IPS DF 6.9 (cell line): Measurements from ENCODE around the gene TTC9.

Source experiments
- DNase-seq: peaks from one replicate; pipeline ENCODE4 v3.0.0-alpha.2; 2013; ENCODE audit warnings: low read depth, low spot score
- H3K27ac ChIP-seq: one replicate; pipeline ENCODE4 v1.5.1; 2013; ENCODE audit warnings: low read length, control low read depth
- H3K27me3 ChIP-seq: 2 replicates; pipeline ENCODE4 v1.6.1; 2013; ENCODE audit warnings: mild to moderate bottlenecking, low read length; ENCODE audit not compliant: control insufficient read depth, insufficient read depth
- H3K36me3 ChIP-seq: 2 replicates; pipeline ENCODE4 v1.6.1; 2013; ENCODE audit warnings: low read length; ENCODE audit not compliant: control insufficient read depth, insufficient read depth
- H3K4me1 ChIP-seq: 2 replicates; pipeline ENCODE4 v1.6.1; 2013; ENCODE audit warnings: low read length; ENCODE audit not compliant: control insufficient read depth, insufficient read depth
- H3K4me3 ChIP-seq: 2 replicates; pipeline ENCODE4 v1.5.1; 2013; ENCODE audit warnings: mild to moderate bottlenecking, low read length
- H3K9me3 ChIP-seq: 2 replicates; pipeline ENCODE4 v1.6.1; 2013; ENCODE audit warnings: low read length, inconsistent platforms; ENCODE audit not compliant: control insufficient read depth, insufficient read depth
- WGBS: extraction: QIAGEN DNeasy Blood & Tissue Kit; methylation state at CpG from one replicate; pipeline ENCODE4 v1.1.7; 2013; ENCODE audit warnings: mixed read lengths, missing lambda C conversion rate; ENCODE audit not compliant: insufficient read length, insufficient coverage; 5-methylcytosine and 5-hydroxymethylcytosine counted together

Gene TTC9

DNA sequence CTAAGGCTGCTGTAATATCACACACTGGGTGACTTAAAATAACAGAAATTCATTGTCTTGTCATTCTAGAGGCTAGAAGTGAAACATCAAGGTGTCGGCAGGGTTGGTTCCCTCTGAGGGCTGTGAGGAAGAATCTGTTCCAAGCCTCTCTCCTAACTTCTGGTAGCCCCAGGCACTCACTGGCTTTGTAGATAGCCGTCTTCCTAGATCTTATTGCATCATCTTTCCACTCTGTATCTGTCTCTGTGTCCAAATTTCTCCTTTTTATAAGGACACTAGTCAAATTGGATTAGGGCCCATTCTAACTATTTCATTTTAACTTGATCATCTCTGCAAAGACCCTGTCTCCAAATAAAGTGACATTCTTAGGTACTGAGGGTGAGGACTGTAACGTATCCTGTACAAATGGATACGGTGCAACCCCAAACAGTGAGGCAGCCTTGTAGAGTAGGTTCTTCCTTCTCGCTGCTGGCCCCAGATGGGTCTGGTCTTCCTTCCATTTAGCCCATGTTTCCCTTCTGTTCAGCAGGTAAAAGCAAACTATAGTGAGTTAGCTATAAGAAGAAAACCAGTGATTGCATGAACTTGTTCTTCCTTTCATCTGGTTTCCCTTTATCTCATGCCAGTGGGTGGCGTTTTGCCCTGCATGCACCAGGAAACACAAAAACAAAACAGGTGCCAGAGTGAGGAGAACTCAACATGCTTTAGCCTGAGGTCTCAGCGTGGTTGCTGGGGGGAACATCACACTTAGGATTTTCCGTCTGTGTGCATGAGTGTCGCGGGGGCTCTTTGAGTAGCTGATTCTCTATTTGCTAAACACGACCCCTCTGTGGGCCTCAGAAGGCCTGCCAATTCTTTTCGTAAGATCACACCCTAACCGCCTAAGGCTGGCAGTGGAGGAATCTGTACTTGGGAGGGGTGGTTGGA, 19.5 kb downstream of the TTC9 start:
- no peaks in the 10 kb centered on the region for H3K27me3 ChIP-seq
- H3K27ac ChIP-seq, result no peak overlapping the region
- H3K9me3 ChIP-seq, result no peaks in the 10 kb centered on the region
- peaks cover 4% of the 10 kb centered on the region; the same call in 1 of the 2 replicates for H3K36me3 ChIP-seq
- DNase-seq, result no peak
- no CpG with 5 or more reads among the region's 13 CpGs for WGBS
- no peak overlapping the region for H3K4me3 ChIP-seq
- peaks cover 6% of the 10 kb centered on the region; the same call in 1 of the 2 replicates for H3K4me1 ChIP-seq

DNA sequence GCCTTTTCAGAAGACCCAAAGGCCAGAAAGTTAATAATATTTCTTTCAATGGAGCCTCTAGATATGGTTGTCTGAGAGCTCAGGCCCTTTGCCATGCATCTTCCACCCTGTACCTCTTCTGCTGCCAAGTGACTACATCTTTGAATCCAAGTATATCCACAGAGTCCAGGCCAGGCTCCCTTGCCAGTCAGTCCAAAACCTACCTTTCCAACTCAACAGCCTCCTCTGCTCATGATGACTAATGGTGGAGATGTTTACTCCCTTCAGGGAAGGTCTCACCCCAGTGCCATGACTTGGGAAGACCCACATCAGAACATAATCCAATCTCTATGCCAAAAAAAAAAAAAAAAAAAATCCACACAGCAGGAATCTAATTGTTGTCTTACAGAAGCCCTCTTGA, 20.4 kb downstream of the TTC9 start:
- peaks cover 4% of the 10 kb centered on the region; the same call in 1 of the 2 replicates for H3K4me1 ChIP-seq
- no peak for DNase-seq
- H3K4me3 ChIP-seq, result no peak overlapping the region
- H3K27me3 ChIP-seq, result no peaks in the 10 kb centered on the region
- H3K36me3 ChIP-seq, result peaks cover 4% of the 10 kb centered on the region; the same call in 1 of the 2 replicates
- H3K27ac ChIP-seq, result no peak overlapping the region
- no peaks in the 10 kb centered on the region for H3K9me3 ChIP-seq

DNA sequence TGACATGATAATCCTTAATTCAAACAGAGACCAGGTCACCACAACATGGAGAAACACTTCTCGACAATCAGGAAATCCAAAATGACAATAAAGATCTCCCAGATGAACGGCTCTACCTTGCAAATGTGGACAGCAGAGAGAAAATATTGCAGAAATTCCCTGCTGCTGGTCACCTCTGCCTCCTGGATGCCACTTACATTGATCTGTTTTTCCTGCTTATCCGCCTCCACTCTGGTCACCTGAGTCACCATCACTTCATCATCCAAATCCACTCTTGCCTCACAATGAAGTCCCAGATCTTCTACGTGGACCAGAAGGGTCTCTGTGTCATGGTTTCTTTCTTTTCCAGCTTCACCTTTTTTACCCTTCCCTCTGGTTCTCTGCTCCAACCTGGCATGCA, 21.1 kb downstream of the TTC9 start:
- Histone ChIP-seq H3K36me3 (peaks cover 4% of the 10 kb centered on the region; the same call in 1 of the 2 replicates), H3K27me3 (no peaks in the 10 kb centered on the region), H3K27ac (no peak overlapping the region), H3K4me1 (peaks cover 4% of the 10 kb centered on the region; the same call in 1 of the 2 replicates), H3K9me3 (no peaks in the 10 kb centered on the region), H3K4me3 (no peak overlapping the region)
- WGBS, result no CpG with 5 or more reads among the region's 4 CpGs
- no peak for DNase-seq

DNA sequence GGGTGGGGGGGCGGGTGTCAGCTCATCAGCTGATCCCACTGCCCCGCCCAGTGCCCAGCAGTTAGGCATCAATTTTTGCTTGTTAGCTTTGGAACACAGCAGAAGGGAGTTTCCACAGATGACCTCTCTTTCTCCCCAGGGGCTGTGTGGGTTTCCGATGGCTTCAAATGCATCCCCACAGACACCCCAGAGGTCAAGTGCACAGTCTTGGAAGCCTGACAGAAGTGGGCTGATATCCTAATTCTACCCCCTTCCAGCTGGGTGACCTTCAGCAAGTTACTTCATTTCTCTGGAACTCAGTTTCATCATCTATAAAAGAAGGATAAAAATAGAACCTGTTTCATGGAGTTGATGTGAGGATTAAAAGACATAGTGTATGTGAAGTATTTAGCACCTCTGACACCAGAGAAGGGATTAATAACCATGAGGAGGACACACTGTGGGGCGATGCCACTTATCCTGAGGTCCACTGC, 22.0 kb downstream of the TTC9 start:
- Histone ChIP-seq H3K36me3 (peaks cover 4% of the 10 kb centered on the region; the same call in 1 of the 2 replicates), H3K4me3 (no peak overlapping the region), H3K27ac (no peak overlapping the region), H3K9me3 (no peaks in the 10 kb centered on the region), H3K4me1 (peaks cover 4% of the 10 kb centered on the region; the same call in 1 of the 2 replicates), H3K27me3 (no peaks in the 10 kb centered on the region)
- WGBS, result no CpG with 5 or more reads among the region's 4 CpGs
- DNase-seq, result no peak

DNA sequence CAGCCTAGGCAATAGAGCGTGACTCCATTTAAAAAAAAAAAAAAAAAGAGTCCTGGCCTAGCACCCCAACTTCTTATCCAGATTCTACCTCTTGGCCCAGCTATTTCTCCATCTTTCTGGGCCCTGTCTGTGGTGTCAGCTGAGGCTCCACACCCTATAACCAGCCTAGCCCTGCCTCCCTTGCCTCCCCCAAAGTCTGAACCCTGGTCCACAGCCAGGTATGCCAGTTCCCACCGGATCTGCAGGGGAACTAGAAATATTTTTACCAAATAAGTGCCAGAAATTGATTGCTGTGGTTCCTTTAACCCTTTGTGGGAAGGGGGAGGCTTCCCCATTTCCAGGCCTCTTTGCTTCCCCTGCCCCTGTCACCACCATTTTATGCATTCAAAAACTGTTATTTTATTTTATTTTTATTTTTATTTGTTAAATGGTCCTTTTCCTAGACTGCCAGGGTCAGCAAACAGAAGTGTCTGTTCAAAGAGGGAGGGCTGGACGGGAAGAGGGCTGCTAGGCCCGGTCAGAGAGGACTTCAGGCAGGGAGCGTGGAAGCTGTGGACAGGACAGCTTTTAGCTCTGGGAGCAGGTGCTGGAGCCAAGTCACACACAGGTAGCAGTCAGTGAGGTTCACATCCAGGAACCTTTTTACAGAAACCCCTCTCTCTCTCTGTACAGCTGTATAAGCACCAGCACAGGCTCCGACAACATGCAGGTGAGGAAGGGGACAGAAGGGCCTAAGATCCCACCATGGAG, 23.2 kb downstream of the TTC9 start:
- DNase-seq, result no peak
- H3K27ac ChIP-seq, result no peak overlapping the region
- H3K4me3 ChIP-seq, result no peak overlapping the region
- no CpG with 5 or more reads among the region's 6 CpGs for WGBS
- peaks cover 4% of the 10 kb centered on the region; the same call in 1 of the 2 replicates for H3K36me3 ChIP-seq
- H3K27me3 ChIP-seq, result no peaks in the 10 kb centered on the region
- no peaks in the 10 kb centered on the region for H3K9me3 ChIP-seq
- H3K4me1 ChIP-seq, result peaks cover 4% of the 10 kb centered on the region; the same call in 1 of the 2 replicates

DNA sequence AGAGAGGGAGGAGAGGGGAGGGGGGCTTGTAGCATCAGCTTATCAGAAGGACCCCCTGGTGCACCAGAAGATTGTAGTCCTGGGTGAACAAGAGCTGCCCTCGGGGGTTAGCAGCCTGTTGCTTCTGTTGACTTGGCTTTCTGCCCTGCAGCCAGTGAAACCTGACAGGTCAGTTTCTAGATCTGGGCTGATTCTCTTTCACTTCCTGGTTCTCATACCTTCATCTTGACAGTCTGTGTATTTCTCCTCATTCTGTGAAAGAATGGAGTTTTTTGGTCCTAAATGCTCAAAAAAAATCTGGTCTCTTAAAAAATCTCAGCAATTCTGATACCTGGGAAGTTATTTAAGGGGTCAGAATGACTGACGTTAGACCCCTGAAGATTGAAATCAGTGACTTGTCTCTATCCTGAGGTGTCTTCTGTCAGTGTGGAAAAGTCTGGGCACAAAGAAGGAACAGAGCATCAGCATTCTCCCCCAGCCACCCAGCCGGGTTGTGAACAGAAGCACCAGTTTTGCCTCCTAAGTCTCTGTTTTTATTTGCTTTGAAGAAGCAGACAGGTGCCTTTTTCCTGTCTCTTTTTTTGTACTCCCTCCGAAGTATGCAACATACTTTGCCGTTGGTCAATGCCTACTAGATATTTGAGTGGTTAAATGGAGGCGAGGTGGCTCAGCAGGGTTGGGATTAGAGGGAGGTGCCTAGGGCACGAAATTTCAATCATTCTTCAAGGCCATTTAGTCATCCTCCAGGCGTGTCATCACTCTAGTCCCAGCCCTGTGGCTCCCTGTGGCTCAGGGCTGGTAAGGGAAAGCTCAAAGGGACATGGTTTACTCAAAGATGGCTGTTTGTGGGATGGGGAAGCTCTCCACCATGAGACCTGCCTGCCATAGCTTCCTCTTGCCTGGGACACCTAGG, 24.0 kb downstream of the TTC9 start:
- Histone ChIP-seq H3K4me3 (no peak overlapping the region), H3K4me1 (peaks cover 4% of the 10 kb centered on the region; the same call in 1 of the 2 replicates), H3K27me3 (no peaks in the 10 kb centered on the region), H3K27ac (no peak overlapping the region), H3K36me3 (peaks cover 6% of the 10 kb centered on the region; the same call in 1 of the 2 replicates), H3K9me3 (no peaks in the 10 kb centered on the region)
- DNase-seq, result no peak
- WGBS, result no CpG with 5 or more reads among the region's 8 CpGs

DNA sequence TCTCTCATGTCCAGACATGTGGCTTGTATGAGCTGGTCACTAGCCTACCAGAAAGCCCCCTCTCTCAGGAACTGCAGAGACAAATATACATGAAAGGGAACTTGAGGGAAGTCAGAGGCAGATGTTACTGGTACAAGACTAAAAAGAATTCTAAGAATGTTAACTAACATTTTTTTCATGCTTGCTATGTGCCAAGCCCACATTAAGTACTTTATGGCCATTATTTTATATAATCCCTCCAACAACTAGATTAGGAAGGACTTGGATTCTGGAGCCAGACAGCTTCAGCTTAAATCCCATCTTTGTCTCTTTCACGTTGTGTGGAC, 24.6 kb downstream of the TTC9 start:
- WGBS, result no CpG with 5 or more reads among the region's 1 CpG
- Histone ChIP-seq H3K27ac (no peak overlapping the region), H3K4me1 (peaks cover 4% of the 10 kb centered on the region; the same call in 1 of the 2 replicates), H3K9me3 (no peaks in the 10 kb centered on the region), H3K4me3 (no peak overlapping the region), H3K27me3 (no peaks in the 10 kb centered on the region), H3K36me3 (peaks cover 6% of the 10 kb centered on the region; the same call in 1 of the 2 replicates)
- no peak for DNase-seq

DNA sequence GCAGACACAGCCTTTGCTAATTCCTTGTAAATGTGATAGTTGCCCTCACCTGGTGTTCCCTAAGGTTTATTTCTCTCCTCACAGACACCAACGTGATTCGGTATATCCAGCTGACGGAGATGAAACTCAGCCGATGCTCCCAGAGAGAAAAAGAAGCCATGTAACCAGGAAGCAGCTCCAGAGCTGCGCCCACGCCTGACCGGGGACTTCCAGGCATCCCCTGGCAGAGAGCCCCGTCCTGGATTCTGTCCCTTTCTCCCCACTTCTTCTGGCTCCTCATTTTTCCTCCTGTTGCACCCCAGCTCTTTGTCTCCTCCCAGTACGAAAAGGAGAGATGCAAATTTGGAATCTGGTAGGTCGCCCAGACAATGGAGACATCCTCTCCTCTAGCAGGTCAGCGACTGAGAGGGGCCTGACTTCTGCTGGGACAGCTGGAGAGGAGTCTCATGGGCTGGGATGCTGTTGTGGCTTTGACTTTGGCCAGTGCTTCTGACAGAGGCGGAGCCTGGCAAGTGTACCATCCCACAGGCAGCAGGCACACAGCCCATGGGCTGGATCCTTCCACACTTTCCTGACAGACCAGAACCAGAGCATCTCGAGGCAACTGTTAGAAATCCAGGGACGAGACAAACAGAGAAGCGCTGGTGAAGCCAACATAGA, 29.4 kb downstream of the TTC9 start:
- Histone ChIP-seq H3K4me3 (no peak overlapping the region), H3K9me3 (no peaks in the 10 kb centered on the region), H3K4me1 (no peaks in the 10 kb centered on the region; the same call in 1 of the 2 replicates), H3K36me3 (peaks cover 2% of the 10 kb centered on the region; the same call in 1 of the 2 replicates), H3K27ac (no peak overlapping the region), H3K27me3 (no peaks in the 10 kb centered on the region)
- DNase-seq, result no peak
- WGBS, result no CpG with 5 or more reads among the region's 15 CpGs

DNA sequence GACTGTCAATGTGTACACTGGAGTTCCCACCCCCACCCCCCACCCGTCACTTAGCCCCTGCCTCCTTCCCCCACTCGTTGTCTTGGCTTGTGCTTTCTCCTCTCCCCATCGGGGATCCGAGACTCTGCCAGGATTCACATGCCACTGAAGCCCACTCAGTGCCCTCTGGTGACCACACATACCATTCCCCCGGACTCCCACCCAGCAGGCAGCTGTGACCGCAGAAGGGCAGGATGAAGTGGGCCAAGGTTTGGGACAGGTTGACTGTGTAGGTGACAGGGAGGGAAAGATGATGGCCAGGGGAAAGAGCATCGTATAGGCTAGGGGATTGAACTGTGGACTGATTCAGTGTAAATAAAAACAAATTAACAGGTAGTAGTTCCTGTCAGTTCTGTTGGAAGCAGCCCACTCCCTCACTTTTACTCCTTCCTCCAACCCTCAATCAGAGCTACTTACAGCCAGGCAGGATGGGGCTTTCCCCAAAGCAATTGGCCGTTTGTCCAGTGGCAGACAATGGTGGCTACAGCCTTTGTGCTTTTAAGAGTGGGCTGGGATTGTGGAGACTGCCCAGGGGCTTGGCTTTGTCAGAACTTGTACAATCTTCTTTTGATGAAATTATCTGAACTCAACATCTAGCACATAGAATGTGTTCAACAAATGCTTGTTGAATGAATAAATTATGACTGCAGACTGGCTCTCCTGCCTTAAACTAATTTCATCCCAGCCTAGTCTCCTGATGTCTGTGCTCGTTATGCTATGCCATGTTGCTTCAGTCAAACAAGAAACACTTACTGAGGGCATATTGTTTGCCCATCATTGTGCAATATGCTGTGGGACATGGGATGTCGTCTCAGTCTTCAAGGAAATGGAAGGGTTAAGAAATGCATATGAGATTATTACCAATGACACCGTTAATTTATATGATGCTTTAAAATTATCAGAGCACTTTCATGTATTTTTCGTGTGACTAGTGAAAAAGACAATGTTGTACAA, 30.2 kb downstream of the TTC9 start:
- H3K27ac ChIP-seq, result no peak overlapping the region
- H3K4me3 ChIP-seq, result no peak overlapping the region
- no peaks in the 10 kb centered on the region for H3K4me1 ChIP-seq
- peaks cover 2% of the 10 kb centered on the region; the same call in 1 of the 2 replicates for H3K36me3 ChIP-seq
- no peaks in the 10 kb centered on the region for H3K27me3 ChIP-seq
- DNase-seq, result no peak
- WGBS, result no CpG with 5 or more reads among the region's 12 CpGs
- H3K9me3 ChIP-seq, result no peaks in the 10 kb centered on the region
